ENCODE data around the gene HNF1B.

HNF1B gene

DNA sequence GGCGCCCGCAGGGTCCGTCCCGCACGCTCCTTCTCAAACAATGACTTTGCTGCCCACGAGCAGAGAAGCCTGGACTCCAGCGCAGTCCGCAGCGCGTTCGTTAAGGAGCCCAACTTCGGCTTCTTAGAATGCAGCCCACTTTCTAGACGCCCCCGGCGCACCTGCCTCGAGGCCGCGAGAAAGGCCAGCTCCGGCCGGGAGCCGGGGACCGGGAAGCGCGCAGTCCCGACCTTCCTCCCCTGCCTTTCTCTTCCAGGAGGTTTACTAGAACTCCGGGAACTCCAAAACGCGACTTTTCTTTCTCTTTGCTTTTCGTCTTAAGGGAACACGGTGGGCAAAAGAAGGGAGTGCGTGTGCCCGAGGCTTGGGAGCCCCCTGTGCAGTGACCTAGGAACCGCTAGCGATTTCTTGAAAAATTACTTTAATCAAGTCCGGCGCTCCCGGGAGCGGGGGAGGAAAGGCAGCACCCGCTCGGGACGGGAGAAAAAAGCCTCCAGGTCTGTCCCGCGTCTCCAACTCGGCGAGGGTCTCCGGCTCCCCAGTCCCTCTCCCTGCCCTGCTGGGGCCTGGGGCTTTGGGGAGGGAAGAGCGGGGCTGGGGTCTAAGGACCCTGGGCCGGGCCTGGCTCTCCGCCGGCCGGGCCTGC lies 2.6 kb downstream of the HNF1B start:
- Histone ChIP-seq H3K9me3 (ENCODE audit: low read length) (no peaks in the 10 kb centered on the region), H3K27ac (ENCODE audit: low read depth, low read length, poor library complexity, severe bottlenecking) (no peak overlapping the region), H3K4me2 (ENCODE audit: low read length) (no peak overlapping the region), H4K20me1 (ENCODE audit: insufficient read depth, low read length) (no peaks in the 10 kb centered on the region), H2AFZ (ENCODE audit: low read length) (no peak overlapping the region), H3K9ac (ENCODE audit: low read length) (no peak overlapping the region), H3K36me3 (ENCODE audit: insufficient read depth, low read length) (no peaks in the 10 kb centered on the region), H3K79me2 (ENCODE audit: insufficient read depth, low read length) (no peaks in the 10 kb centered on the region), H3K9me2 (ENCODE audit: low read depth, low read length) (no peaks in the 10 kb centered on the region), H3K4me1 (ENCODE audit: insufficient read depth, low read length, severe bottlenecking) (no peaks in the 10 kb centered on the region), H3K4me3 (ENCODE audit: low read depth, low read length, poor library complexity, severe bottlenecking) (no peak overlapping the region), H3F3A (ENCODE audit: insufficient read depth, low read length) (no peaks in the 10 kb centered on the region), H3K27me3 (ENCODE audit: insufficient read depth, low read length) (peaks cover 8% of the 10 kb centered on the region; the same call in 1 of the 2 replicates)
- TF ChIP-seq EZH2 (IDR thresholded peaks at IDR 0.05; ENCODE audit: borderline replicate concordance, low read length), result no peak
- TF ChIP-seq, protein P1, sequence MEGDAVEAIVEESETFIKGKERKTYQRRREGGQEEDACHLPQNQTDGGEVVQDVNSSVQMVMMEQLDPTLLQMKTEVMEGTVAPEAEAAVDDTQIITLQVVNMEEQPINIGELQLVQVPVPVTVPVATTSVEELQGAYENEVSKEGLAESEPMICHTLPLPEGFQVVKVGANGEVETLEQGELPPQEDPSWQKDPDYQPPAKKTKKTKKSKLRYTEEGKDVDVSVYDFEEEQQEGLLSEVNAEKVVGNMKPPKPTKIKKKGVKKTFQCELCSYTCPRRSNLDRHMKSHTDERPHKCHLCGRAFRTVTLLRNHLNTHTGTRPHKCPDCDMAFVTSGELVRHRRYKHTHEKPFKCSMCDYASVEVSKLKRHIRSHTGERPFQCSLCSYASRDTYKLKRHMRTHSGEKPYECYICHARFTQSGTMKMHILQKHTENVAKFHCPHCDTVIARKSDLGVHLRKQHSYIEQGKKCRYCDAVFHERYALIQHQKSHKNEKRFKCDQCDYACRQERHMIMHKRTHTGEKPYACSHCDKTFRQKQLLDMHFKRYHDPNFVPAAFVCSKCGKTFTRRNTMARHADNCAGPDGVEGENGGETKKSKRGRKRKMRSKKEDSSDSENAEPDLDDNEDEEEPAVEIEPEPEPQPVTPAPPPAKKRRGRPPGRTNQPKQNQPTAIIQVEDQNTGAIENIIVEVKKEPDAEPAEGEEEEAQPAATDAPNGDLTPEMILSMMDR (IDR thresholded peaks at IDR 0.05; ENCODE audit: low read length), result no peak

DNA sequence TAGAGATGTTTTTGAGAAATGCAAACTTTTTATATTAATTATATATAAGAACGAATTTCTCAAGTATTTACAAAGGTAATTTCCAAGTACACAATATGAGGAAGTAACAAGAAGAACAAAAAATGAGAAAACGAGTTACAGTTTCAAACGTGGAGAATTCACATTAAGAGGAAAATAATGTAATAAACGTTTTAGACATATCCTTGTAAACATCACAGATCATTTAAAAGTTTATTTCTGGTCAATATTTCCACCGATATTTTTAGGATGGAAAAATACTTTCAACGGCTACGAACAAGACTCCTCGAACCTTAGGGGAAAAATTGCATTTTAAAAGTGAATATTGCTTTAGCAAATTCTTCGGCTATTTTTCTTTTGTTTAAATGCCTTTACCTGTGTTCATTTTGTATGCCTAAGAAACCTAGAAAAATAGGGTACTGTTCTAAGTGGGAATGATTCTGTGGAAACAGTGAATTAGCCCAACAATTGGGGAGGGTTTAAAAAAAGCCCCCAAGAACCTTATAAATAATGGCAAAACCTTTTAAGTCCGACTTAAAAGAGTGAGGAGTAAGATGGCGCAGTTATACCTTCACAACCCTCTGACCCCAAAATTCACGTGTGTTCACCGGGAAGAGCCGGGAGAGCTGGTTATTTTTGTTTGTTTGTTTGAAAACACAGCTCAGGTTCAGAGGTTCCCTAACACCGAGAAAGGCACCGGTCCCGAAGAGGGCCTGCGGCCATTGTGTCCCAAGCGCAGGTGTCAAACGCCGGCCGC lies 3.3 kb downstream of the HNF1B start:
- Histone ChIP-seq H3K27me3 (ENCODE audit: insufficient read depth, low read length) (peaks cover 5% of the 10 kb centered on the region; the same call in 1 of the 2 replicates), H3K36me3 (ENCODE audit: insufficient read depth, low read length) (no peaks in the 10 kb centered on the region), H2AFZ (ENCODE audit: low read length) (no peak overlapping the region), H3K79me2 (ENCODE audit: insufficient read depth, low read length) (no peaks in the 10 kb centered on the region), H3K9me3 (ENCODE audit: low read length) (no peaks in the 10 kb centered on the region), H3K9ac (ENCODE audit: low read length) (no peak overlapping the region), H3K27ac (ENCODE audit: low read depth, low read length, poor library complexity, severe bottlenecking) (no peak overlapping the region), H3F3A (ENCODE audit: insufficient read depth, low read length) (no peaks in the 10 kb centered on the region), H4K20me1 (ENCODE audit: insufficient read depth, low read length) (no peaks in the 10 kb centered on the region), H3K4me1 (ENCODE audit: insufficient read depth, low read length, severe bottlenecking) (no peaks in the 10 kb centered on the region), H3K4me3 (ENCODE audit: low read depth, low read length, poor library complexity, severe bottlenecking) (no peak overlapping the region), H3K4me2 (ENCODE audit: low read length) (no peak overlapping the region), H3K9me2 (ENCODE audit: low read depth, low read length) (no peaks in the 10 kb centered on the region)
- no peak for TF ChIP-seq EZH2 (IDR thresholded peaks at IDR 0.05; ENCODE audit: borderline replicate concordance, low read length)
- TF ChIP-seq, protein P1 (IDR thresholded peaks at IDR 0.05; ENCODE audit: low read length), result no peak

- Histone ChIP-seq H3K79me2 (ENCODE audit: insufficient read depth, low read length) (no peaks in the 10 kb centered on the region), H3K9ac (ENCODE audit: low read length) (no peak overlapping the region), H3K9me2 (ENCODE audit: low read depth, low read length) (no peaks in the 10 kb centered on the region), H3K4me2 (ENCODE audit: low read length) (no peak overlapping the region), H3K4me1 (ENCODE audit: insufficient read depth, low read length, severe bottlenecking) (no peaks in the 10 kb centered on the region), H3F3A (ENCODE audit: insufficient read depth, low read length) (no peaks in the 10 kb centered on the region), H3K9me3 (ENCODE audit: low read length) (no peaks in the 10 kb centered on the region), H3K27me3 (ENCODE audit: insufficient read depth, low read length) (peaks cover 5% of the 10 kb centered on the region; the same call in 1 of the 2 replicates), H3K4me3 (ENCODE audit: low read depth, low read length, poor library complexity, severe bottlenecking) (no peak overlapping the region), H3K27ac (ENCODE audit: low read depth, low read length, poor library complexity, severe bottlenecking) (no peak overlapping the region), H4K20me1 (ENCODE audit: insufficient read depth, low read length) (no peaks in the 10 kb centered on the region), H2AFZ (ENCODE audit: low read length) (no peak overlapping the region), H3K36me3 (ENCODE audit: insufficient read depth, low read length) (no peaks in the 10 kb centered on the region)
- no peak for TF ChIP-seq EZH2 (IDR thresholded peaks at IDR 0.05; ENCODE audit: borderline replicate concordance, low read length)
- TF ChIP-seq, protein P1 (IDR thresholded peaks at IDR 0.05; ENCODE audit: low read length), result no peak
Observed at GRCh38 chr17:37740915-37741314, 3.9 kb downstream of the HNF1B start.
